ENCODE data around the gene TMEM145.
"Not testable (repeated sequence)": the region's sequence is repeated elsewhere in the genome, so short reads cannot be mapped to it uniquely, and the experiment has no call there.

Gene TMEM145

GRCh38 chr19:42335374-42335936 is 22.3 kb downstream of the TMEM145 start:
- no peak for DNase-seq (ENCODE audit: low spot score)
- no peak overlapping the region for H3K4me3 Mint-ChIP-seq
- no peaks in the 10 kb centered on the region for H3K36me3 Mint-ChIP-seq (ENCODE audit: low read depth)
- no peaks in the 10 kb centered on the region for H3K9me3 Mint-ChIP-seq
- peaks cover 5% of the 10 kb centered on the region for H3K4me1 Mint-ChIP-seq (ENCODE audit: low read depth)
- H3K27me3 Mint-ChIP-seq (ENCODE audit: low read depth): no peaks in the 10 kb centered on the region
- no peak overlapping the region for H3K27ac Mint-ChIP-seq

GRCh38 chr19:42335971-42336370 is 22.9 kb downstream of the TMEM145 start:
- Mint-ChIP-seq H3K27me3 (ENCODE audit: low read depth) (no peaks in the 10 kb centered on the region), H3K4me1 (ENCODE audit: low read depth) (peaks cover 5% of the 10 kb centered on the region), H3K4me3 (no peak overlapping the region), H3K27ac (no peak overlapping the region), H3K9me3 (no peaks in the 10 kb centered on the region), H3K36me3 (ENCODE audit: low read depth) (no peaks in the 10 kb centered on the region)
- DNase-seq (ENCODE audit: low spot score): no peak

- H3K4me3 Mint-ChIP-seq; H3K4me1 Mint-ChIP-seq (ENCODE audit: low read depth); H3K27me3 Mint-ChIP-seq (ENCODE audit: low read depth); H3K9me3 Mint-ChIP-seq; H3K36me3 Mint-ChIP-seq (ENCODE audit: low read depth); DNase-seq (ENCODE audit: low spot score); H3K27ac Mint-ChIP-seq: not testable (repeated sequence)
These were observed 26.2 kb downstream of the TMEM145 start for GRCh38 chr19:42339126-42339860.

- H3K27ac Mint-ChIP-seq; H3K27me3 Mint-ChIP-seq (ENCODE audit: low read depth); H3K9me3 Mint-ChIP-seq; H3K4me1 Mint-ChIP-seq (ENCODE audit: low read depth); H3K4me3 Mint-ChIP-seq; DNase-seq (ENCODE audit: low spot score); H3K36me3 Mint-ChIP-seq (ENCODE audit: low read depth): not testable (repeated sequence)
These were observed 26.8 kb downstream of the TMEM145 start for GRCh38 chr19:42339922-42340321.

GRCh38 chr19:42343344-42344110 is 30.4 kb downstream of the TMEM145 start:
- no peak overlapping the region for H3K4me3 Mint-ChIP-seq
- H3K27ac Mint-ChIP-seq: no peak overlapping the region
- no peak for DNase-seq (ENCODE audit: low spot score)
- H3K27me3 Mint-ChIP-seq (ENCODE audit: low read depth): no peaks in the 10 kb centered on the region
- no peaks in the 10 kb centered on the region for H3K9me3 Mint-ChIP-seq
- peaks cover 5% of the 10 kb centered on the region for H3K4me1 Mint-ChIP-seq (ENCODE audit: low read depth)
- no peaks in the 10 kb centered on the region for H3K36me3 Mint-ChIP-seq (ENCODE audit: low read depth)

GRCh38 chr19:42344336-42344893 is 31.3 kb downstream of the TMEM145 start:
- no peak overlapping the region for H3K4me3 Mint-ChIP-seq
- H3K4me1 Mint-ChIP-seq (ENCODE audit: low read depth): peaks cover under 1% of the 10 kb centered on the region
- H3K27me3 Mint-ChIP-seq (ENCODE audit: low read depth): no peaks in the 10 kb centered on the region
- no peak for DNase-seq (ENCODE audit: low spot score)
- no peaks in the 10 kb centered on the region for H3K9me3 Mint-ChIP-seq
- no peak overlapping the region for H3K27ac Mint-ChIP-seq
- H3K36me3 Mint-ChIP-seq (ENCODE audit: low read depth): no peaks in the 10 kb centered on the region

GRCh38 chr19:42345191-42345812 is 32.2 kb downstream of the TMEM145 start:
- H3K9me3 Mint-ChIP-seq: no peaks in the 10 kb centered on the region

GRCh38 chr19:42348211-42348610 is 35.1 kb downstream of the TMEM145 start:
- no peak for DNase-seq (ENCODE audit: low spot score)
- Mint-ChIP-seq H3K27me3 (ENCODE audit: low read depth) (no peaks in the 10 kb centered on the region), H3K36me3 (ENCODE audit: low read depth) (no peaks in the 10 kb centered on the region), H3K4me3 (no peak overlapping the region), H3K9me3 (no peaks in the 10 kb centered on the region), H3K27ac (no peak overlapping the region), H3K4me1 (ENCODE audit: low read depth) (no peaks in the 10 kb centered on the region)

More at GRCh38 chr19:42345191-42345812, 32.2 kb downstream of the TMEM145 start:
- Mint-ChIP-seq H3K36me3 (ENCODE audit: low read depth) (no peaks in the 10 kb centered on the region), H3K4me3 (no peak overlapping the region), H3K4me1 (ENCODE audit: low read depth) (no peaks in the 10 kb centered on the region), H3K27ac (no peak overlapping the region), H3K27me3 (ENCODE audit: low read depth) (no peaks in the 10 kb centered on the region)
- no peak for DNase-seq (ENCODE audit: low spot score)

- H3K27me3 Mint-ChIP-seq (ENCODE audit: low read depth): no peaks in the 10 kb centered on the region
- no peak for DNase-seq (ENCODE audit: low spot score)
- H3K9me3 Mint-ChIP-seq: no peaks in the 10 kb centered on the region
- H3K4me3 Mint-ChIP-seq: no peak overlapping the region
- H3K36me3 Mint-ChIP-seq (ENCODE audit: low read depth): no peaks in the 10 kb centered on the region
- no peak overlapping the region for H3K27ac Mint-ChIP-seq
- H3K4me1 Mint-ChIP-seq (ENCODE audit: low read depth): no peaks in the 10 kb centered on the region
These were observed 36.4 kb downstream of the TMEM145 start for GRCh38 chr19:42349378-42350107.

GRCh38 chr19:42350417-42350816 is 37.3 kb downstream of the TMEM145 start:
- H3K4me1 Mint-ChIP-seq (ENCODE audit: low read depth): no peaks in the 10 kb centered on the region
- H3K36me3 Mint-ChIP-seq (ENCODE audit: low read depth): no peaks in the 10 kb centered on the region
- no peaks in the 10 kb centered on the region for H3K27me3 Mint-ChIP-seq (ENCODE audit: low read depth)
- no peaks in the 10 kb centered on the region for H3K9me3 Mint-ChIP-seq
- no peak overlapping the region for H3K27ac Mint-ChIP-seq
- no peak for DNase-seq (ENCODE audit: low spot score)
- H3K4me3 Mint-ChIP-seq: no peak overlapping the region

- Mint-ChIP-seq H3K9me3 (no peaks in the 10 kb centered on the region), H3K4me3 (no peak overlapping the region), H3K27me3 (ENCODE audit: low read depth) (no peaks in the 10 kb centered on the region), H3K36me3 (ENCODE audit: low read depth) (no peaks in the 10 kb centered on the region), H3K27ac (no peak overlapping the region), H3K4me1 (ENCODE audit: low read depth) (no peaks in the 10 kb centered on the region)
- no peak for DNase-seq (ENCODE audit: low spot score)
These were observed 38.1 kb downstream of the TMEM145 start for GRCh38 chr19:42351079-42351735.

GRCh38 chr19:42352301-42353259 is 39.5 kb downstream of the TMEM145 start:
- Mint-ChIP-seq H3K9me3 (no peaks in the 10 kb centered on the region), H3K36me3 (ENCODE audit: low read depth) (no peaks in the 10 kb centered on the region), H3K27ac (no peak overlapping the region), H3K27me3 (ENCODE audit: low read depth) (no peaks in the 10 kb centered on the region), H3K4me1 (ENCODE audit: low read depth) (no peaks in the 10 kb centered on the region), H3K4me3 (no peak overlapping the region)
- no peak for DNase-seq (ENCODE audit: low spot score)
